Measurements from ENCODE around the gene IPO9.

The IPO9 gene

GRCh38 chr1:201911826-201912571 lies 83.0 kb downstream of the IPO9 start:
- no peaks in the 10 kb centered on the region for H3K4me1 Mint-ChIP-seq (ENCODE audit: low read depth)
- no peak overlapping the region for H3K4me3 Mint-ChIP-seq
- no peak overlapping the region for H3K27ac Mint-ChIP-seq
- peaks cover 6% of the 10 kb centered on the region for H3K27me3 Mint-ChIP-seq (ENCODE audit: low read depth)
- H3K36me3 Mint-ChIP-seq (ENCODE audit: low read depth), result no peaks in the 10 kb centered on the region
- H3K9me3 Mint-ChIP-seq, result no peaks in the 10 kb centered on the region

GRCh38 chr1:201912832-201913231 lies 83.9 kb downstream of the IPO9 start:
- Mint-ChIP-seq H3K27ac (no peak overlapping the region), H3K9me3 (no peaks in the 10 kb centered on the region), H3K27me3 (ENCODE audit: low read depth) (peaks cover 6% of the 10 kb centered on the region), H3K4me3 (no peak overlapping the region), H3K4me1 (ENCODE audit: low read depth) (no peaks in the 10 kb centered on the region), H3K36me3 (ENCODE audit: low read depth) (no peaks in the 10 kb centered on the region)

GRCh38 chr1:201914456-201915235 lies 85.7 kb downstream of the IPO9 start:
- H3K27me3 Mint-ChIP-seq (ENCODE audit: low read depth), result peaks cover 6% of the 10 kb centered on the region
- no peaks in the 10 kb centered on the region for H3K4me1 Mint-ChIP-seq (ENCODE audit: low read depth)
- no peaks in the 10 kb centered on the region for H3K9me3 Mint-ChIP-seq
- H3K36me3 Mint-ChIP-seq (ENCODE audit: low read depth), result no peaks in the 10 kb centered on the region
- H3K27ac Mint-ChIP-seq, result no peak overlapping the region
- H3K4me3 Mint-ChIP-seq, result no peak overlapping the region

- Mint-ChIP-seq H3K36me3 (ENCODE audit: low read depth) (no peaks in the 10 kb centered on the region), H3K27me3 (ENCODE audit: low read depth) (peaks cover 9% of the 10 kb centered on the region), H3K4me3 (no peak overlapping the region), H3K9me3 (no peaks in the 10 kb centered on the region), H3K4me1 (ENCODE audit: low read depth) (no peaks in the 10 kb centered on the region), H3K27ac (no peak overlapping the region)
Observed at GRCh38 chr1:201916649-201917249, 87.8 kb downstream of the IPO9 start.

- Mint-ChIP-seq H3K36me3 (ENCODE audit: low read depth) (no peaks in the 10 kb centered on the region), H3K9me3 (no peaks in the 10 kb centered on the region), H3K4me3 (no peak overlapping the region), H3K4me1 (ENCODE audit: low read depth) (no peaks in the 10 kb centered on the region), H3K27ac (no peak overlapping the region), H3K27me3 (ENCODE audit: low read depth) (peaks cover 9% of the 10 kb centered on the region)
Observed at GRCh38 chr1:201917362-201918033, 88.5 kb downstream of the IPO9 start.

- Mint-ChIP-seq H3K27ac (no peak overlapping the region), H3K27me3 (ENCODE audit: low read depth) (peaks cover 9% of the 10 kb centered on the region)
Observed at GRCh38 chr1:201918343-201918742, 89.4 kb downstream of the IPO9 start.

GRCh38 chr1:201921952-201922558 lies 93.1 kb downstream of the IPO9 start:
- Mint-ChIP-seq H3K9me3 (no peaks in the 10 kb centered on the region), H3K36me3 (ENCODE audit: low read depth) (no peaks in the 10 kb centered on the region), H3K4me1 (ENCODE audit: low read depth) (no peaks in the 10 kb centered on the region), H3K4me3 (no peak overlapping the region), H3K27me3 (ENCODE audit: low read depth) (peaks cover 12% of the 10 kb centered on the region), H3K27ac (no peak overlapping the region)

More at GRCh38 chr1:201918343-201918742, 89.4 kb downstream of the IPO9 start:
- Mint-ChIP-seq H3K9me3 (no peaks in the 10 kb centered on the region), H3K4me1 (ENCODE audit: low read depth) (no peaks in the 10 kb centered on the region), H3K36me3 (ENCODE audit: low read depth) (no peaks in the 10 kb centered on the region), H3K4me3 (no peak overlapping the region)

GRCh38 chr1:201925301-201925567 lies 96.3 kb downstream of the IPO9 start:
- Mint-ChIP-seq H3K27ac (no peak overlapping the region), H3K9me3 (no peaks in the 10 kb centered on the region), H3K27me3 (ENCODE audit: low read depth) (peaks cover 12% of the 10 kb centered on the region), H3K36me3 (ENCODE audit: low read depth) (no peaks in the 10 kb centered on the region), H3K4me3 (no peak overlapping the region), H3K4me1 (ENCODE audit: low read depth) (no peaks in the 10 kb centered on the region)

GRCh38 chr1:201925981-201926645 lies 97.2 kb downstream of the IPO9 start:
- Mint-ChIP-seq H3K27me3 (ENCODE audit: low read depth) (peaks cover 9% of the 10 kb centered on the region), H3K9me3 (no peaks in the 10 kb centered on the region), H3K36me3 (ENCODE audit: low read depth) (no peaks in the 10 kb centered on the region), H3K4me3 (no peak overlapping the region), H3K4me1 (ENCODE audit: low read depth) (no peaks in the 10 kb centered on the region), H3K27ac (no peak overlapping the region)

- H3K36me3 Mint-ChIP-seq (ENCODE audit: low read depth), result no peaks in the 10 kb centered on the region
- no peaks in the 10 kb centered on the region for H3K4me1 Mint-ChIP-seq (ENCODE audit: low read depth)
- no peak overlapping the region for H3K4me3 Mint-ChIP-seq
- H3K27me3 Mint-ChIP-seq (ENCODE audit: low read depth), result peaks cover 9% of the 10 kb centered on the region
- no peak overlapping the region for H3K27ac Mint-ChIP-seq
- H3K9me3 Mint-ChIP-seq, result no peaks in the 10 kb centered on the region
Observed at GRCh38 chr1:201928266-201928665, 99.3 kb downstream of the IPO9 start.

GRCh38 chr1:201930137-201930536 lies 101.2 kb downstream of the IPO9 start:
- no peak overlapping the region for H3K4me3 Mint-ChIP-seq
- H3K9me3 Mint-ChIP-seq, result no peaks in the 10 kb centered on the region
- peaks cover 14% of the 10 kb centered on the region for H3K27me3 Mint-ChIP-seq (ENCODE audit: low read depth)

GRCh38 chr1:201930803-201931202 lies 101.8 kb downstream of the IPO9 start:
- peaks cover 12% of the 10 kb centered on the region for H3K27me3 Mint-ChIP-seq (ENCODE audit: low read depth)
- H3K4me3 Mint-ChIP-seq, result no peak overlapping the region
- no peak overlapping the region for H3K27ac Mint-ChIP-seq
- no peaks in the 10 kb centered on the region for H3K36me3 Mint-ChIP-seq (ENCODE audit: low read depth)
- no peaks in the 10 kb centered on the region for H3K9me3 Mint-ChIP-seq
- no peaks in the 10 kb centered on the region for H3K4me1 Mint-ChIP-seq (ENCODE audit: low read depth)

More at GRCh38 chr1:201930137-201930536, 101.2 kb downstream of the IPO9 start:
- Mint-ChIP-seq H3K27ac (no peak overlapping the region), H3K4me1 (ENCODE audit: low read depth) (no peaks in the 10 kb centered on the region), H3K36me3 (ENCODE audit: low read depth) (no peaks in the 10 kb centered on the region)

Measured in T-helper 1 cell treated with Interleukin-12 subunit alpha and Interleukin-12 subunit beta and Interleukin-4 antibody, amounts not matched to agents 30 μg/mL and 1 μg/mL, for 36 hours (primary cell).